Measurements from ENCODE around the gene NPTN. TPM values are rescaled to one million over a fixed set of nuclear protein-coding genes. Genes with fewer than 3 reads are reported as not detected.
"Not testable (repeated sequence)": the region's sequence is repeated elsewhere in the genome, so short reads cannot be mapped to it uniquely, and the experiment has no call there.

NPTN gene
- polyA plus RNA-seq, 1 donor, result 187 TPM

- no peak for DNase-seq
Observed at GRCh38 chr15:73601451-73602445, 31.4 kb downstream of the NPTN start.

GRCh38 chr15:73600413-73601335 lies 32.5 kb downstream of the NPTN start:
- no peak for DNase-seq

GRCh38 chr15:73599934-73600333 lies 33.3 kb downstream of the NPTN start:
- DNase-seq, result no peak

- peak; percentile 35 for DNase-seq
Observed at GRCh38 chr15:73598530-73599160, 34.5 kb downstream of the NPTN start.

GRCh38 chr15:73597036-73597638 lies 36.1 kb downstream of the NPTN start:
- no peak for DNase-seq

- no peak for DNase-seq
Observed at GRCh38 chr15:73596174-73596573, 37.0 kb downstream of the NPTN start.

GRCh38 chr15:73594109-73594508 lies 39.1 kb downstream of the NPTN start:
- no peak for DNase-seq

- peak; percentile 40 for DNase-seq
Observed at GRCh38 chr15:73593304-73594074, 39.7 kb downstream of the NPTN start.

GRCh38 chr15:73590263-73590662 lies 42.9 kb downstream of the NPTN start:
- DNase-seq, result no peak

- no peak for DNase-seq
Observed at GRCh38 chr15:73589766-73590165, 43.4 kb downstream of the NPTN start.

GRCh38 chr15:73585871-73586654 lies 47.1 kb downstream of the NPTN start:
- DNase-seq, result no peak

- no peak for DNase-seq
Observed at GRCh38 chr15:73584699-73585420, 48.3 kb downstream of the NPTN start.

- DNase-seq, result no peak
Observed at GRCh38 chr15:73583544-73583943, 49.6 kb downstream of the NPTN start.

GRCh38 chr15:73582851-73583379 lies 50.3 kb downstream of the NPTN start:
- DNase-seq, result no peak

- no peak for DNase-seq
Observed at GRCh38 chr15:73578026-73578425, 55.2 kb downstream of the NPTN start.

GRCh38 chr15:73577593-73577992 lies 55.6 kb downstream of the NPTN start:
- not testable (repeated sequence) for DNase-seq

- no peak for DNase-seq
Observed at GRCh38 chr15:73575636-73576247, 57.4 kb downstream of the NPTN start.

- no peak for DNase-seq
Observed at GRCh38 chr15:73573572-73573971, 59.6 kb downstream of the NPTN start.

GRCh38 chr15:73573037-73573436 lies 60.2 kb downstream of the NPTN start:
- no peak for DNase-seq
